ENCODE results near the gene NSF.
"Not testable (repeated sequence)": the region's sequence is repeated elsewhere in the genome, so short reads cannot be mapped to it uniquely, and the experiment has no call there.

- TF ChIP-seq, protein P1, sequence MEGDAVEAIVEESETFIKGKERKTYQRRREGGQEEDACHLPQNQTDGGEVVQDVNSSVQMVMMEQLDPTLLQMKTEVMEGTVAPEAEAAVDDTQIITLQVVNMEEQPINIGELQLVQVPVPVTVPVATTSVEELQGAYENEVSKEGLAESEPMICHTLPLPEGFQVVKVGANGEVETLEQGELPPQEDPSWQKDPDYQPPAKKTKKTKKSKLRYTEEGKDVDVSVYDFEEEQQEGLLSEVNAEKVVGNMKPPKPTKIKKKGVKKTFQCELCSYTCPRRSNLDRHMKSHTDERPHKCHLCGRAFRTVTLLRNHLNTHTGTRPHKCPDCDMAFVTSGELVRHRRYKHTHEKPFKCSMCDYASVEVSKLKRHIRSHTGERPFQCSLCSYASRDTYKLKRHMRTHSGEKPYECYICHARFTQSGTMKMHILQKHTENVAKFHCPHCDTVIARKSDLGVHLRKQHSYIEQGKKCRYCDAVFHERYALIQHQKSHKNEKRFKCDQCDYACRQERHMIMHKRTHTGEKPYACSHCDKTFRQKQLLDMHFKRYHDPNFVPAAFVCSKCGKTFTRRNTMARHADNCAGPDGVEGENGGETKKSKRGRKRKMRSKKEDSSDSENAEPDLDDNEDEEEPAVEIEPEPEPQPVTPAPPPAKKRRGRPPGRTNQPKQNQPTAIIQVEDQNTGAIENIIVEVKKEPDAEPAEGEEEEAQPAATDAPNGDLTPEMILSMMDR (IDR thresholded peaks at IDR 0.05; ENCODE audit: low read depth, low read length, poor library complexity, severe bottlenecking): not testable (repeated sequence)
- not testable (repeated sequence) for TF ChIP-seq EZH2phosphoT487 (IDR thresholded peaks at IDR 0.05; ENCODE audit: borderline replicate concordance, low read length)
Observed at GRCh38 chr17:46560048-46560447, 30.4 kb upstream of the NSF start.
